ENCODE data around the gene PPFIA2. TPM values are rescaled to one million over a fixed set of nuclear protein-coding genes. Genes with fewer than 3 reads are reported as not detected.
A peak's percentile ranks its signal among the peaks of the same experiment; 100 is the strongest.

Gene PPFIA2
- total RNA-seq, 1 donor: 4.9 TPM

GRCh38 chr12:81572411-81572810 lies 186.7 kb downstream of the PPFIA2 start:
- DNase-seq (ENCODE audit: low read depth): no peak
- no peak overlapping the region for H3K4me3 ChIP-seq (ENCODE audit: low read depth, low read length)
- no peak for TF ChIP-seq CTCF (IDR thresholded peaks at IDR 0.05; ENCODE audit: insufficient read depth, low read length)

DNA sequence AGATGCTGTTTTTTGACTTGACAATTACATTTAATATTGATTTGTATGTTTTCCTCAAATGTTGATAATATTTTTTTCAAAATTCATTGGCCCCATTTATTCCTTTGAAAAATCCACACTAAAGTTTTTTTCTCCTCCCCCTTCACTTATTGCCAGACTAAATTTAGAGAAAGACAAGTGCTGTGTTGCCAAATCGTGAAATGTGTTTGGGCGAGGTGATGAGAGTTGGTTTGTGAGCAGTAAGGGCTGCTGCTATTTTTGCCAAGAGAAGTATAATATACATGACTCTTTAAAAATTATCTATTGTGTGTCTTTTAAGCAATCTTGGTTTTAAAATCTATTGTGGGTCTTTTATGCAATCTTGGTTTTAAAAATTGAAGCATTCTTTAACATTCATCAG lies 188.9 kb downstream of the PPFIA2 start:
- no peak overlapping the region for H3K4me3 ChIP-seq (ENCODE audit: low read depth, low read length)
- DNase-seq (ENCODE audit: low read depth): no peak
- no peak for TF ChIP-seq CTCF (IDR thresholded peaks at IDR 0.05; ENCODE audit: insufficient read depth, low read length)

DNA sequence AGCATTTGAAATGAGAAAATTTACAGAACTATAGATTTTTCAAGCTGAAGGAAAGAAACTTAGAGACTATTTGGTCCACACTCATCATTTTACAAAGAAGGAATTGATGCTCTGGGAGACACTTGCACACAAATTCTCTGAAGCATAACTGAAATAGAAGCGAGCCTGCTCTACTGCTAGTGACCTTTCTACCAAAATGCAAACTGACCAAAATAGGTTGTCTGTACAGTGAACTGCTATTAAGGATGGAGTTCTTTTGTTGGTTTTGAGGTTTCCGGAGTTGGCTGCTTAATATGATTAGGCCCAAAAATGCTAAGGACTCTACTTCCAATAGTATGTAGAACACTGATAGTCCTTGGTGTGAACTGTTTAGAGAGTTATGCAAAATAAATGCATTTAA lies 194.9 kb downstream of the PPFIA2 start:
- no peak for TF ChIP-seq CTCF (IDR thresholded peaks at IDR 0.05; ENCODE audit: insufficient read depth, low read length)
- no peak for DNase-seq (ENCODE audit: low read depth)
- no peak overlapping the region for H3K4me3 ChIP-seq (ENCODE audit: low read depth, low read length)

GRCh38 chr12:81558031-81558430 lies 201.1 kb downstream of the PPFIA2 start:
- H3K4me3 ChIP-seq (ENCODE audit: low read depth, low read length): no peak overlapping the region
- no peak for TF ChIP-seq CTCF (IDR thresholded peaks at IDR 0.05; ENCODE audit: insufficient read depth, low read length)
- peak; percentile 65 for DNase-seq (ENCODE audit: low read depth)

DNA sequence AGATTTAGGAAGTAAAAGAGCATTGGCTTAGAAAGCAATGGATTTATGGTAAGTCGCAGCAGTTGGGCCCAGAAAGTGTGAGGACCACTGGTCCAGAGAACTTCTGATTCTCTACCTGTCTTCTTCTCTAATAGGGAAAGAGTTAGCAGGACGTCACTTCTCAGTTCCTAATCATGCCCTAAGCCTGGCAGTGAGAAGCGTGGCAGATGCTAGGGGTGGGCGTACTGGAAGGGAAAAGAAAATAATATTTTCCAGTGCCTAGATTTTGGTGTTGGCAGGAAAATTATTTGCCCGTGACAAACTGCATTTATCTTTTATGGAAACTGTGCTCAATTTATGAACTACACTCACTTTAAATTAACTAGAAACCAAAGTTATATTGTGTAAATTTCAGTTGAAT lies 212.3 kb downstream of the PPFIA2 start:
- no peak for TF ChIP-seq CTCF (IDR thresholded peaks at IDR 0.05; ENCODE audit: insufficient read depth, low read length)
- no peak for DNase-seq (ENCODE audit: low read depth)
- no peak overlapping the region for H3K4me3 ChIP-seq (ENCODE audit: low read depth, low read length)

DNA sequence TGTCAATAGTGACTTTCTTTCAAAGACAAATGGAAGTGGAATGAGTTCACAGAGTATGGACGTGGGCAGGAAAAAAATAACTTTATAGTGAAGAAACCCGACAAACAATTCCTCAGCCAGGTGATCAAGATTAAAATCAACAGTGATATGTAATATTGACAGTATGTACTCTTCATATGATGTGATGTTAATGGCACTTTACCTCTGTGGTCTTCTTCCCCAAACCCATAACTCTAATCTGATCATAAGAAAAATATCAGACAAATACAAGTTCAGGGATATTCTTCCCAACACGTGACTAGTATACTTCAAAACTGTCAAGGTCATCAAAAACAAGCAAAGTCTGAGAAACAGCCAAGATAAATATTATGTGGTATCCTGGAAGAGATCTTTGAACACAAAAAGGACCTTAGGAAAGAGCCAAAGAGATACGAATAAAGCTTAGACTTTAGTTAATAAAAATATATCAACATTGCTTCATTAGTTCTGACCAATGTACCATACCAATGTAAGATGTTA lies 215.5 kb downstream of the PPFIA2 start:
- TF ChIP-seq CTCF (IDR thresholded peaks at IDR 0.05; ENCODE audit: insufficient read depth, low read length): no peak
- no peak overlapping the region for H3K4me3 ChIP-seq (ENCODE audit: low read depth, low read length)
- DNase-seq (ENCODE audit: low read depth): no peak

Data from fibroblast of the aortic adventitia (primary cell).